Erythroblast (primary cell): ENCODE data around the gene ZSCAN4.

Experiments used
- DNase-seq, 2 experiments: peaks; one replicate each; lab custom pipeline; 2025; lab: John Stamatoyannopoulos, UW
- GATA1 ChIP-seq: IDR thresholded peaks from 2 replicates; pipeline ENCODE4 v1.6.1; 2011; ENCODE audit warnings: low read depth, mild to moderate bottlenecking, control low read depth, low read length, moderate library complexity
- POLR2A ChIP-seq: IDR thresholded peaks from 2 replicates; pipeline ENCODE4 v1.6.1; 2011; ENCODE audit warnings: mild to moderate bottlenecking, low read length

Gene ZSCAN4, protein sequence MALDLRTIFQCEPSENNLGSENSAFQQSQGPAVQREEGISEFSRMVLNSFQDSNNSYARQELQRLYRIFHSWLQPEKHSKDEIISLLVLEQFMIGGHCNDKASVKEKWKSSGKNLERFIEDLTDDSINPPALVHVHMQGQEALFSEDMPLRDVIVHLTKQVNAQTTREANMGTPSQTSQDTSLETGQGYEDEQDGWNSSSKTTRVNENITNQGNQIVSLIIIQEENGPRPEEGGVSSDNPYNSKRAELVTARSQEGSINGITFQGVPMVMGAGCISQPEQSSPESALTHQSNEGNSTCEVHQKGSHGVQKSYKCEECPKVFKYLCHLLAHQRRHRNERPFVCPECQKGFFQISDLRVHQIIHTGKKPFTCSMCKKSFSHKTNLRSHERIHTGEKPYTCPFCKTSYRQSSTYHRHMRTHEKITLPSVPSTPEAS

GRCh38 chr19:57668635-57669034 lies at the start of gene ZSCAN4:
ZSCAN4 (plus strand) TSS chr19:57668935; CDS start chr19:57676146, 7,211 bp downstream.
- DNase-seq: no peak
- TF ChIP-seq POLR2A (no peak), GATA1 (no peak)

GRCh38 chr19:57620673-57621348 lies 47.9 kb upstream of the ZSCAN4 start:
- TF ChIP-seq GATA1 (no peak), POLR2A (no peak)
- peak; percentile 25 to 63 for DNase-seq

GRCh38 chr19:57623091-57623490 lies 45.6 kb upstream of the ZSCAN4 start:
- no peak for DNase-seq
- TF ChIP-seq GATA1 (no peak), POLR2A (no peak)

- DNase-seq: peak; percentile 94 to 95
- TF ChIP-seq POLR2A (peak; percentile 62), GATA1 (no peak)
Measured at GRCh38 chr19:57632987-57633831, 35.5 kb upstream of the ZSCAN4 start, which contains the start of gene ZNF211. ZNF211 (plus strand) TSS chr19:57633168; CDS start chr19:57633347, 179 bp downstream.

DNA sequence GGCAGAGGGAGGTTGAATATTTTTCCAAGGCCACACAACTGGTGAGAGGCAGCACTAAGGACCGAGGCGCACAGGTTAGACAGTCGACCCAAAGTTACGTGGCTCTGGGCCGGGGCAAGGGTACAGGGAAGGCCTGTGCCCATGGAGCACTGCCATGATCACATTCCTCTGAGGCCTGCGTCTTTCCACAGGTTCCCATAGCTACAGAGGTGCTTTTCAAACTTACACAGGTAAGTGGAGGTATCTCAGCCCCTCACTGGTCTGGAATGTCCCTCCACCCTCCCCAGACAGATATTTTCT lies 35.0 kb upstream of the ZSCAN4 start:
- TF ChIP-seq POLR2A: no peak
- no peak for TF ChIP-seq GATA1
- no peak for DNase-seq

DNA sequence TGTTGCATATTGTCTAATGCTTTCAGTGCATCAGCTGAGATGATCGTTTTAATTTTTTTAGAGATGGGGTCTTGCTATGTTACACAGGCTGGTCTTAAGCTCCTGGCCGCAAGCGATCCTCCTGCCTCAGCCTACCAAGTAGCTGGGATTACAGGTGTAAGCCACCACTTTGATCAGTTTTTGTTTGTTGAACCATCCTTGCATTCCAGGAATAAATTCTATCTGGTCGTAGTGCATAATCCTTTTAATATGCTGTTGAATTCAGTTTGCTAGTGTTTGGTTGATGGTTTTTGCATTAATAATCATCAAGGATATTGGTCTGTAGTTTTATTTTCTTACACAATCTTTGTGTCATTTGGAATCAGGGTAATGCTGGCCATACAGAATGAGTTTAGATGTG lies 31.4 kb upstream of the ZSCAN4 start:
- DNase-seq: peak; percentile 24 to 28
- TF ChIP-seq GATA1: no peak
- TF ChIP-seq POLR2A: no peak

- DNase-seq: peak in 1 of 2 experiments; percentile 33
- TF ChIP-seq GATA1: no peak
Measured at GRCh38 chr19:57641715-57642234, 27.0 kb upstream of the ZSCAN4 start.

- no peak for TF ChIP-seq POLR2A
- no peak for TF ChIP-seq GATA1
- peak; percentile 34 to 35 for DNase-seq
Measured at GRCh38 chr19:57642396-57643046, 26.2 kb upstream of the ZSCAN4 start.

DNA sequence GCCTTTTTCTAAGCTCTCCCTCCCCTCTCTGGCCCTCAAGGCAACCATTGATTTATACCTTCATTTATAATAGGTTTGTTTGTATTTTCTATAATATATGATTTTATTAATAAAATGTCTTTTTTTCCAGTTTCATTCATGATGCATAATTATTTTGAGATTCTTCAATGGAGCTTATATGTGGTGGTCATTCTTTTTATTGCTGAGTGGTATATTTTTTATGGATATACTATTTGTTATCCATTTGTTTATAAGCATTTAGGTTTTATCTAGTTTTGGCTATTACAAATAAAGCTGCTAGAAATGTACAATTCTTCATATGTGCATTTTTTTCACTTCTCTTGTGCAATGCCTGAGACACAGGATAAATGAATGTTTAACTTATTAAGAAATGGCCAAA lies 25.0 kb upstream of the ZSCAN4 start:
- TF ChIP-seq GATA1: no peak
- TF ChIP-seq POLR2A: no peak
- DNase-seq: no peak

- DNase-seq: no peak
- no peak for TF ChIP-seq GATA1
- TF ChIP-seq POLR2A: no peak
Measured at GRCh38 chr19:57648331-57649003, 20.3 kb upstream of the ZSCAN4 start.

DNA sequence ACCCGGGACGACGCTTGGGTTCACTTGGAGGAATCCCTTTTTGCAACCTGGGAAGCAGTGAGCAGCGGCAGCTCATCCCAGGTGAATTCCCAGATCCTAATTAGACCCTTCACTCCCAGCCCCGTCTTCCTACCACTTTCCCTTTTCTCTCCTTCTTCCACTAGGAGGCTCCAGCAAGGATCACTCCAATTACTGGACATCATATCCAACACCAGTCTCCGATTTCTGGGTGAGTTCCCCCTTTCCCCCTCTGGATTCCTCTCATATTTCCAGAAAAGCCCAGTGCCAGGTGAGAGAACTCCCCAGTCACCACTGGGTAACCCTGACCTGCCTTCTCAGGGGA lies 17.1 kb upstream of the ZSCAN4 start:
- DNase-seq: no peak
- TF ChIP-seq GATA1 (no peak), POLR2A (no peak)

DNA sequence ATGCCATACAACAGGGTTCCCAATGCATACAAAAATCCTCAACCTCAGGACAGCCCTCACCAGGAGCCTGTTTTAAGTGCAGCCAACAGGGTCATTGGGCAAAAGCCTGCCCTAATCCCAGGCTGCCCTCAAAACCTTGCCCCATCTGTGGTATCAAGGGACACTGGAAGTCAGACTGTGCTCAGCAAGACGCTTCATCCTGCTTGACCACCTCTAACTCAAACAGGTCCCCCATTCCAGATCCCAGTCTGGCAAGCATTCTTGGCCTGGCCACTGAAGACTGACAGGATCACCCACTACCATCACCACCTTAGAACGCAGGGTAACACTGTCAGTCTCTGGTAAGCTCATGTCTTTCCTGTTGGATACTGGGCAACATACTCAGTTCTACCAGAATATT lies 15.0 kb upstream of the ZSCAN4 start:
- DNase-seq: no peak
- TF ChIP-seq GATA1 (no peak), POLR2A (no peak)
